Memory B cell (primary cell): ENCODE data around the gene ASH1L.
"Not testable (repeated sequence)": the region's sequence is repeated elsewhere in the genome, so short reads cannot be mapped to it uniquely, and the experiment has no call there.

Experiments
- ATAC-seq: fragments of 150-1000 bp; cut with Tn5 transposase; 2 replicates; pipeline ENCODE4 v1.10.0; 2021; ENCODE audit warnings: low read depth, mild to moderate bottlenecking, moderate library complexity
- DNase-seq, 2 donors: peaks; one replicate each; pipeline ENCODE4 v3.0.0; 2022; ENCODE audit warnings: low spot score in 2 of 2
- H3K27ac Mint-ChIP-seq: one replicate; pipeline ENCODE4 v1.8.0; 2022; ENCODE audit warnings: mild to moderate bottlenecking, moderate library complexity, mixed read lengths
- H3K27me3 Mint-ChIP-seq: one replicate; pipeline ENCODE4 v1.8.0; 2022; ENCODE audit warnings: mixed read lengths
- H3K36me3 Mint-ChIP-seq: one replicate; pipeline ENCODE4 v1.8.0; 2022; ENCODE audit warnings: mild to moderate bottlenecking, mixed read lengths
- H3K4me1 Mint-ChIP-seq: one replicate; pipeline ENCODE4 v1.8.0; 2022; ENCODE audit warnings: mixed read lengths
- H3K4me3 Mint-ChIP-seq: one replicate; pipeline ENCODE4 v1.8.0; 2022; ENCODE audit warnings: mild to moderate bottlenecking, moderate library complexity, mixed read lengths
- H3K9me3 Mint-ChIP-seq: one replicate; pipeline ENCODE4 v1.8.0; 2022; ENCODE audit warnings: mixed read lengths

ASH1L gene

DNA sequence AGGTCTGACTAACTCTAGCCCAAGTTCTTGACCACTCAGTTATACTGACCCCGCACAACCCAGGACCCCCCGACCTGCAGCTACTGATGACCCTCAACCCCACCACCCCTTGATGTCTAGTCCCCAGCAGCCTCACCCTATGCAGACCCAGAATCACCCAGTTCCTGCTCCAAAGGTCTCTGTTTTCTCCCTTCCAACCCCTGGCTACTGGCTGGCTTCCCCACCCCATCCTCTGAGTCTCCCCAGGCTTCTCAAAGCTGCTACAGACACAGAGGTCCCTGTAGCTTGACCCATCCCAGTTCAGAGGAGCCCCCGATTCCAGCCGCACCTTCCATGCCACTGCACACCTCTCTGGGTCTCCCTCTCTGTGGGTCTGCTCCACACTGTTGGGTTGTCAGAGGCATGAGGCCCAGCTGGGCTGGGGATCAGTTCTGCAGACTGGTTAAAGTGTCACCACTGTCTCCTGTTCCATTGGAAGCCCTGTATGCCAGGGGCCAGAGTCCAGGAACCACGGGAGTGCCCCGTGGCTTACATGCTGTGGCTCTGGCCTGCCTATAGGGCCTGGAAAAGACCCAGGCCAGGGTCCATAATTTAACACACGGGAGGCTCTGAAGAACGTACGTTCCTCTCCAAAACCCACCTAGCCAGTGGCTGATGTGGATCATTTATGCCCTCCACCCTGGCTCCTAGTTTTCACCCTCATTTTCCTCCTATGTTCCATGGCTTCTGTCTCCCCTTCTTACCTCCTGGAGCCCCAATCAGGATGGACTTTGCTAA, 261.9 kb downstream of the ASH1L start:
- DNase-seq: no peak
- no peak for ATAC-seq
- Mint-ChIP-seq H3K27me3 (peaks cover 15% of the 10 kb centered on the region), H3K27ac (no peak overlapping the region), H3K36me3 (peaks cover 2% of the 10 kb centered on the region), H3K9me3 (no peaks in the 10 kb centered on the region), H3K4me3 (no peak overlapping the region), H3K4me1 (peaks cover 3% of the 10 kb centered on the region)

GRCh38 chr1:155300024-155300423, 262.6 kb downstream of the ASH1L start:
- H3K4me1 Mint-ChIP-seq: peaks cover 3% of the 10 kb centered on the region
- no peaks in the 10 kb centered on the region for H3K9me3 Mint-ChIP-seq
- peaks cover 2% of the 10 kb centered on the region for H3K36me3 Mint-ChIP-seq
- no peak for ATAC-seq
- peaks cover 18% of the 10 kb centered on the region for H3K27me3 Mint-ChIP-seq
- no peak for DNase-seq
- H3K27ac Mint-ChIP-seq: no peak overlapping the region
- H3K4me3 Mint-ChIP-seq: no peak overlapping the region

DNA sequence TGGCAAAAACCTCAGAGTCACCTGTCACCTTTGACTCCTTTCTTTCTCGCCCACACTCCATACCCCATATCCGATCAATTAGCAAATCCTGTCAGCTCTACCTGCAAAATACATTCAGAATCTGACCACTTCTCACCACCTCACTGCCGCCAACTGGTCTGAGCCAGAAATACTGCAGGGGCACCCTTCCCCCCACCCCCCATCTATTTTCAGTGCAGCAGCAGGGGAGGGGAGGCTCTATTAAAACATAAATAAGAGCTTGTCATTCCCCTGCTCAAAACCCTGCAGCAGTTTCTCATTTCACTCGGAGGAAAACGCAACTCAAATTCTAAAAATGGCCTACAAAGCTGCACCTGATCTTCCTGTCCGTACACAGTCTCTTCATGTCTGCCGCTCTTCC, 265.2 kb downstream of the ASH1L start:
- Mint-ChIP-seq H3K27ac (no peak overlapping the region), H3K4me3 (no peak overlapping the region), H3K9me3 (no peaks in the 10 kb centered on the region), H3K27me3 (peaks cover 24% of the 10 kb centered on the region), H3K4me1 (peaks cover 6% of the 10 kb centered on the region), H3K36me3 (peaks cover 2% of the 10 kb centered on the region)
- ATAC-seq: no peak
- no peak for DNase-seq

DNA sequence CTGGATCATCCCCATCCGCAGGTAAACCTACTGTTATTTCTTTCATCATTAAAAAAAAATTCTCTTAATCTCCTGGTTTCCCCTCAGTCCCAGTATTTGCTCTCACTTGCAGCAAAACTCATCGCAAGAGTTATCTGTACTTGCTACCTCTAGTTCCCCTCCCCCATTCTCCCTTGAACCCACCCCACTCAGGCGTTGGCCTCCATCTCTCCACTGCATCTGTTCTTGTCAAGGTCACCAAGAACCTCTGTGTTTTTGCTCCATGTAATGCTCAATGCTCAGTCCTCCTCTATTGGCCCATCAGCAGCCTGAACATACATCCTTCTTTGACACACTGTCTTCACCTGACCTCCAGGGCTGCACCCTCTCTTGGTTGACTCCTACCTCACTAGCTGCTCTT, 265.9 kb downstream of the ASH1L start:
- DNase-seq (no peak), ATAC-seq (no peak)
- Mint-ChIP-seq H3K27ac (no peak overlapping the region), H3K4me3 (no peak overlapping the region), H3K27me3 (peaks cover 24% of the 10 kb centered on the region), H3K36me3 (peaks cover 2% of the 10 kb centered on the region), H3K4me1 (peaks cover 6% of the 10 kb centered on the region), H3K9me3 (no peaks in the 10 kb centered on the region)

DNA sequence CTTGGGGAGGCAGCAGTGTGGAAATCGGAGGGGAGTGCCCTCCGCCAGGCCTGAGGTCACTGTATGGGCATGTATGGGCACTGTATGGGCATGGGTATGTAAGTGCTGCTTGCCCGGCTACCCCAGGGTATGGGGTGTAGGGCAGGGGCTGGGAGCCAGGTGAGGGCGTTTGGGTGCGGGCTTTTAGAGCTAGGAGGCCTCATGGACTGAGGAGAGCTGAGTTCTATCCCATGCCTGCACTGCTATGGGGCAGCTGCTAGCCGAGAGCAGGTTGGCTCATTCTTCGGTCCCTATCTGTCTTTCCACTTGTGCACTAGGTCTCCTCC, 266.7 kb downstream of the ASH1L start:
- ATAC-seq (no peak), DNase-seq (no peak)
- H3K9me3 Mint-ChIP-seq: no peaks in the 10 kb centered on the region
- H3K27me3 Mint-ChIP-seq: peaks cover 24% of the 10 kb centered on the region
- H3K36me3 Mint-ChIP-seq: peaks cover 2% of the 10 kb centered on the region
- no peak overlapping the region for H3K4me3 Mint-ChIP-seq
- H3K4me1 Mint-ChIP-seq: peaks cover 6% of the 10 kb centered on the region
- H3K27ac Mint-ChIP-seq: no peak overlapping the region

DNA sequence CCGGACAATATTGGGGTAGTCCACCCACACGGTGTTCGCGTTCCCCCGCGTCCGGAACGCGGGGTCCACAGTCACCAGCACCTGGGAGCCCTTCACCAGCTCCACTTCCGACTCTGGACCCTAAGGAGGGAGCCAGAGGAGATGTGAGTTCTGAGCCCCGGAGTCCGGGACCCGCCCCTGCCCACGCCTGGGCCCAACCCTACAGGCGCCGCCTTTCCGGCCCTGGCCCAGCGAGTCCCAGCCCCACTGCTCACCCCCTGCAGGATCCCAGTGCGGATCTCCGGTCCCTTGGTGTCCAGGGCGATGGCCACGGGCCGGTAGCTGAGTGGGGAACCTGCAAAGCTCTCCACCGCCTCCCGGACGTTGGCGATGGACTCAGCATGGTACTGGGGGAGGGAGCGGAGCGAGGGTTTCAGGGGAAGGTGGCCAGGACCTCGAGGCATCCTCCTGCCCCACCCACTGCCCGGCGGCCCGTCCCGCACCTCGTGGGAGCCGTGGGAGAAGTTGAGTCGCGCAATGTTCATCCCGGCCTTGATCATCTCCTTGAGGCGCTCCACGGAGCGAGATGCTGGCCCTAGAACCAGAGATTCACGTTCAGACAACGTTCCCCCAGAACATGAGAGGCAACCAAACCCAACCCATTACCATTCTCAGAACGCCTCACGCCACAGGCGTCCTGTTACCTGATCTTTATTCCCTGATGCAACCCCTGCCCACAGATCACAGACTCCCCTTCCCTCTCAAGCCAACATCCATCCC, 267.2 kb downstream of the ASH1L start:
- Mint-ChIP-seq H3K27ac (no peak overlapping the region), H3K36me3 (peaks cover 2% of the 10 kb centered on the region), H3K27me3 (peaks cover 26% of the 10 kb centered on the region), H3K4me1 (peaks cover 6% of the 10 kb centered on the region), H3K9me3 (no peaks in the 10 kb centered on the region), H3K4me3 (no peak overlapping the region)
- DNase-seq (no peak), ATAC-seq (no peak)

DNA sequence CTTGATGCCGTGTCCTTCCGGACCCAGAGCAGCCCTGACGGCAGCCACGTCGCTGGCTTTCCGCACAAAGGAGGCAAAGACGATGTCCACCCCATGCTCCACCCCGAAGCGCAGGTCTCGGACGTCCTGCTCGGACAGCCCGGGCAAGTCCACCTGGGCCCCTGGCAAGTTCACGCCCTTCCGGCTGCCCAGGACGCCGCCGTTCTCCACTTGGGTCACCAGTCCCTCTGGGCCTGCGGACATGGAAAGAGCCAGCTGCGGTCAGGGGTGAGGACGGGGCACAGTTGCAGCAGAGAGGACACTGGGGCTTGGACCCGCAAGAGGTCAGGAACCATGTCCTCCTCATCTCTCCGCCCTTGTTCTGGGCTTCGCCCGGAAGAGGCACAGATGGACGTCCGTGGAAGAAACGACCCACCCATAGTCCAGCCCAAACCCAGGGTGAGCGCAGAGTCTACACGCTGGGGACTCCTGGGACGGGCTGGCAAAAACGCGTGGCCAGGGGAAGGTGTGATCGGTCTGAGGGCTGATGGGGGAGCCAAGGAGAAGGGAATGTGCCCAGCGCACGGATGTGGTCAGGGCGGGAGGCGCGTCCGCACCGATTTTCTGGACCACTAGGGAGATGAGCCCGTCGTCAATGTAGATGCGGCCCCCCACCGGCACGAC, 268.0 kb downstream of the ASH1L start:
- Mint-ChIP-seq H3K4me3 (no peak overlapping the region), H3K9me3 (no peaks in the 10 kb centered on the region), H3K4me1 (peaks cover 6% of the 10 kb centered on the region), H3K36me3 (peaks cover 2% of the 10 kb centered on the region), H3K27ac (no peak overlapping the region), H3K27me3 (peaks cover 28% of the 10 kb centered on the region)
- ATAC-seq (no peak), DNase-seq (no peak)

DNA sequence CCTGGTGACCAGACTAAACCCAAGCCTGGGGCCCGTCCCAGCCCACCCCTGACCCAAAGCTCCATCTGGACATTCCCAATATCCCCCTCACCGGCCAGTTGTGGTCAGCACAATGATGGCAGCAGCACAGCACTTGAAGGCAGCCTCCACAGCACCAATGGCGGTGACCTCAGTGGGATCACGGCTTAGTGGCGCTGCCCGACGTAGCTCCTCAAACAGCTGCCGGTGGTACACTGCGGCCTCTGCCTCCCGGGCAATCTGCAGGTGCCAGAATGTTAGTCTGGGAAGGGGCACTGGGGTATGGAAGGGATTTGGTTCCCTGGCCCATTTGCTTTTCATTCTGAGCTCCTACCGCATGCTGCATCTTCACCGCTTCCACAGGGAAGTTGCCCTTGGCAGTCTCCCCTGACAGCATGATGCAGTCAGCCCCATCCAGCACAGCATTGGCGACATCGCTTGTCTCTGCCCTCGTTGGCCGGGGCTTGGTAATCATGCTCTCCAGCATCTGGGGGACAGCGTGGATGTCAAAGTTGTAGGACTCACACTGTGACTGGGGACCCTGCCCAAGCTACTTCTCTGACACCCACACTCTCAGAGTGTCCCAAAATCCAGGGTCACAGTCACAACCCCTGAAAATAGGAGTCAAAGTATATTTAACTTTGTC, 269.4 kb downstream of the ASH1L start:
- H3K4me1 Mint-ChIP-seq: peaks cover 6% of the 10 kb centered on the region
- DNase-seq (no peak), ATAC-seq (no peak)
- H3K9me3 Mint-ChIP-seq: no peaks in the 10 kb centered on the region
- H3K27me3 Mint-ChIP-seq: peaks cover 26% of the 10 kb centered on the region
- peaks cover 2% of the 10 kb centered on the region for H3K36me3 Mint-ChIP-seq
- no peak overlapping the region for H3K27ac Mint-ChIP-seq
- no peak overlapping the region for H3K4me3 Mint-ChIP-seq

- H3K4me1 Mint-ChIP-seq, H3K4me3 Mint-ChIP-seq, H3K27ac Mint-ChIP-seq, DNase-seq, H3K9me3 Mint-ChIP-seq, ATAC-seq, H3K36me3 Mint-ChIP-seq: not testable (repeated sequence)
- H3K27me3 Mint-ChIP-seq: peaks cover 14% of the 10 kb centered on the region
Observed at GRCh38 chr1:155291006-155291405, 271.6 kb downstream of the ASH1L start.

DNA sequence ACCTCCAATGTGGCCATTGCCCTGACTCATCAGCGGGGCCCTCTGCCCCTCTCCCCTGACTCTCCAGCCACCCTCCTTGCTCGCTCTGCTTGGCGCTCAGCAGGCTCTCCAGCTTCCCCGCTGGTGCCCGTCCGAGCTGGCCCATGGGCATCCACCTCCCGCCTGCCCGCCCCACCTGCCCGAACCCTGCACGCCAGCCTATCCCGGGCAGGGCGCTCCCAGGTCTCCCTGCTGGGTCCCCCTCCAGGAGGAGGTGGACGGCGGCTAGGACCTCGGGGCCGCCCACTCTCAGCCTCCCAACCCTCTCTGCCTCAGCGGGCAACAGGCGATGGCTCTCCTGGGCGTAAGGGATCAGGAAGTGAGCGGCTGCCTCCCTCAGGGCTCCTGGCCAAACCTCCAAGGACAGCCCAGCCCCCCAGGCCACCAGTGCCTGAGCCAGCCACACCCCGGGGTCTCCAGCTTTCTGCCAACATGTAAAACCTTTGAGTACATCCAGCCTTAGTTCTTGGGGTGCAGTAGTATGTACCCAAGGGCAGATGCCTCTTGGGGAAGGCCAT, 274.5 kb downstream of the ASH1L start:
- Mint-ChIP-seq H3K27me3 (peaks cover 4% of the 10 kb centered on the region), H3K36me3 (peaks cover 4% of the 10 kb centered on the region), H3K27ac (no peak overlapping the region), H3K9me3 (no peaks in the 10 kb centered on the region), H3K4me1 (no peaks in the 10 kb centered on the region), H3K4me3 (no peak overlapping the region)
- DNase-seq: no peak
- no peak for ATAC-seq

- DNase-seq: no peak
- no peak for ATAC-seq
- Mint-ChIP-seq H3K36me3 (peaks cover 4% of the 10 kb centered on the region), H3K27me3 (peaks cover 4% of the 10 kb centered on the region), H3K27ac (no peak overlapping the region), H3K4me1 (no peaks in the 10 kb centered on the region), H3K9me3 (no peaks in the 10 kb centered on the region), H3K4me3 (no peak overlapping the region)
Observed at GRCh38 chr1:155286544-155286943, 276.1 kb downstream of the ASH1L start.

- DNase-seq (no peak), ATAC-seq (no peak)
- Mint-ChIP-seq H3K4me3 (no peak overlapping the region), H3K27ac (no peak overlapping the region), H3K36me3 (peaks cover 4% of the 10 kb centered on the region), H3K4me1 (no peaks in the 10 kb centered on the region), H3K9me3 (no peaks in the 10 kb centered on the region), H3K27me3 (peaks cover 4% of the 10 kb centered on the region)
Observed at GRCh38 chr1:155285631-155286044, 277.0 kb downstream of the ASH1L start.
